Neural crest cell (in vitro differentiated cells): Measurements from ENCODE around the gene SPAAR. TPM values are rescaled to one million over a fixed set of nuclear protein-coding genes. Genes with fewer than 3 reads are reported as not detected.

Source experiments
- DNase-seq: peaks from one replicate; pipeline ENCODE4 v3.0.0; 2021; ENCODE audit warnings: low read depth, mixed read lengths, low spot score
- H3K27ac Mint-ChIP-seq: one replicate; pipeline ENCODE4 v1.8.0; 2021; ENCODE audit warnings: mild to moderate bottlenecking, mixed read lengths; ENCODE audit not compliant: unreplicated experiment
- H3K27me3 Mint-ChIP-seq: 2 replicates; pipeline ENCODE4 v1.8.0; 2021; ENCODE audit warnings: low read depth, mild to moderate bottlenecking, mixed read lengths
- H3K36me3 Mint-ChIP-seq: 2 replicates; pipeline ENCODE4 v1.8.0; 2021; ENCODE audit warnings: low read depth, mild to moderate bottlenecking, mixed read lengths
- H3K4me1 Mint-ChIP-seq: 2 replicates; pipeline ENCODE4 v1.8.0; 2021; ENCODE audit warnings: mixed read lengths
- H3K4me3 Mint-ChIP-seq: one replicate; pipeline ENCODE4 v1.8.0; 2021; ENCODE audit warnings: mild to moderate bottlenecking, mixed read lengths
- H3K9me3 Mint-ChIP-seq: 2 replicates; pipeline ENCODE4 v1.8.0; 2021; ENCODE audit warnings: mixed read lengths
- total RNA-seq: library from RNA; stranded (reverse); gene quantifications from 2 replicates; pipeline ENCODE4 v1.2.1, GENCODE V29; 2021
- TF ChIP-seq, protein P1 (sequence below): fragments of 200-600 bp; sonication (generic); conservative IDR thresholded peaks from 2 replicates; pipeline ENCODE4 v1.5.0; 2021; ENCODE audit warnings: antibody characterized with exemption, mild to moderate bottlenecking

Gene SPAAR
- total RNA-seq, 1 donor from 2014 or later, result not detected

GRCh38 chr9:35954942-35955546, 45.8 kb downstream of the SPAAR start:
- H3K4me3 Mint-ChIP-seq, result no peak overlapping the region
- peak; percentile 33 for DNase-seq
- TF ChIP-seq, protein P1, sequence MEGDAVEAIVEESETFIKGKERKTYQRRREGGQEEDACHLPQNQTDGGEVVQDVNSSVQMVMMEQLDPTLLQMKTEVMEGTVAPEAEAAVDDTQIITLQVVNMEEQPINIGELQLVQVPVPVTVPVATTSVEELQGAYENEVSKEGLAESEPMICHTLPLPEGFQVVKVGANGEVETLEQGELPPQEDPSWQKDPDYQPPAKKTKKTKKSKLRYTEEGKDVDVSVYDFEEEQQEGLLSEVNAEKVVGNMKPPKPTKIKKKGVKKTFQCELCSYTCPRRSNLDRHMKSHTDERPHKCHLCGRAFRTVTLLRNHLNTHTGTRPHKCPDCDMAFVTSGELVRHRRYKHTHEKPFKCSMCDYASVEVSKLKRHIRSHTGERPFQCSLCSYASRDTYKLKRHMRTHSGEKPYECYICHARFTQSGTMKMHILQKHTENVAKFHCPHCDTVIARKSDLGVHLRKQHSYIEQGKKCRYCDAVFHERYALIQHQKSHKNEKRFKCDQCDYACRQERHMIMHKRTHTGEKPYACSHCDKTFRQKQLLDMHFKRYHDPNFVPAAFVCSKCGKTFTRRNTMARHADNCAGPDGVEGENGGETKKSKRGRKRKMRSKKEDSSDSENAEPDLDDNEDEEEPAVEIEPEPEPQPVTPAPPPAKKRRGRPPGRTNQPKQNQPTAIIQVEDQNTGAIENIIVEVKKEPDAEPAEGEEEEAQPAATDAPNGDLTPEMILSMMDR, result peak; percentile 88
- no peaks in the 10 kb centered on the region for H3K36me3 Mint-ChIP-seq
- no peaks in the 10 kb centered on the region for H3K4me1 Mint-ChIP-seq
- peaks cover 64% of the 10 kb centered on the region for H3K27me3 Mint-ChIP-seq
- no peaks in the 10 kb centered on the region for H3K9me3 Mint-ChIP-seq
- H3K27ac Mint-ChIP-seq, result no peak overlapping the region

- no peak for DNase-seq
- Mint-ChIP-seq H3K4me1 (no peaks in the 10 kb centered on the region), H3K27me3 (peaks cover 70% of the 10 kb centered on the region), H3K27ac (no peak overlapping the region), H3K9me3 (no peaks in the 10 kb centered on the region), H3K4me3 (no peak overlapping the region), H3K36me3 (no peaks in the 10 kb centered on the region)
- TF ChIP-seq, protein P1, result no peak
Observed at GRCh38 chr9:35956651-35957050, 47.4 kb downstream of the SPAAR start.

DNA sequence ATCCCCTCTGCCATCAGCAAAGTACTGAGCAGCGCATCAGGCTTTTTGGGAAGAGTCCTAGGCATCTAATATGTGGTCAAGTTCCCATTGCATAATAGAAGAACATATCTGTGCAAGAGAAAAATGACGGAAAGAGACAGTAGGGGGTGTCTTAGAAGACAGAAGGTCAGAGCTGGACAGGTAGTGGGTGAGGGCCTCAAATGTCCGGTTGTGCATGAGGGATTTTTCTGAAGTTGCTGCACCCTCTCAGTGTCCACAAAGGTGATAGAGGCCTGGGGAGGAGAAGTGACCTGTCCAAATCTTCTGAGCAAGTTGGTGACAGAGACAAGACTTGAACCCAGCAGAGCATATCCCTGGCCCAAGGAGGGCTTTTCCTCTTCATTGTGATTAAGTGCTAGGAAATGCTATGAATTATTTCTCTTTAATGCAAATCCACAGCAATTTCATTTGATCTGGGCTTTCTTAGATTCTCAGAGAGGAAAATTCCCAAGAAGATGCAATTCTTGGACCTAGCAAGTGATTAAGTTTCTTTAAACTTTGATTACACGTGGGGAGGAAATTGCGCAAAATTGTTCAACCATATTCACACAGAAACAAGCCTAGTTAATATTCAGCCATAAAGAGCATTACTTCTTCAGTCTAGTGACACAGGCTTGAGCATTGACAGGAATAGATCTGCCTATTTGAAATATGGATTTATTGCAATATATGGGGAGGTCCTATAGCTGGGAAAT, 49.0 kb downstream of the SPAAR start, which contains the start of gene OR2S2:
Gene OR2S2 (minus strand): TSS at position 51 of the 734 bp plus-strand sequence. CDS start 56 bp downstream, outside the sequence.
- H3K27ac Mint-ChIP-seq, result no peak within 1 kb of the TSS
- no peaks in the 10 kb centered on the region for H3K36me3 Mint-ChIP-seq
- H3K4me3 Mint-ChIP-seq, result no peak within 1 kb of the TSS
- TF ChIP-seq, protein P1, result no peak
- no peaks in the 10 kb centered on the region for H3K9me3 Mint-ChIP-seq
- DNase-seq, result no peak
- no peaks in the 10 kb centered on the region for H3K4me1 Mint-ChIP-seq
- peaks cover 64% of the 10 kb centered on the region for H3K27me3 Mint-ChIP-seq

GRCh38 chr9:35960039-35960655, 50.9 kb downstream of the SPAAR start:
- TF ChIP-seq, protein P1, result no peak
- Mint-ChIP-seq H3K9me3 (no peaks in the 10 kb centered on the region), H3K4me1 (no peaks in the 10 kb centered on the region), H3K36me3 (no peaks in the 10 kb centered on the region), H3K27ac (peak overlapping the region; percentile 75), H3K27me3 (peaks cover 59% of the 10 kb centered on the region), H3K4me3 (no peak overlapping the region)
- no peak for DNase-seq

Other genes starting within 250 kb of the SPAAR start
- gene ARHGEF39, start 244.3 kb upstream of the SPAAR start, total RNA-seq, result 27.2 and 28.0 TPM in 2 replicates
- 0.45 and 0.63 TPM in 2 replicates for gene CA9, start 235.6 kb upstream of the SPAAR start, total RNA-seq
- gene TPM2, start 219.6 kb upstream of the SPAAR start, total RNA-seq, result 159 and 168 TPM in 2 replicates
- gene TLN1, start 177.3 kb upstream of the SPAAR start, total RNA-seq, result 123 and 141 TPM in 2 replicates
- gene CREB3, start 176.8 kb upstream of the SPAAR start, total RNA-seq, result 35.3 and 35.9 TPM in 2 replicates
- 84.9 and 95.9 TPM in 2 replicates for gene GBA2, start 160.3 kb upstream of the SPAAR start, total RNA-seq
- gene RGP1, start 160.2 kb upstream of the SPAAR start, total RNA-seq, result 34.7 and 34.9 TPM in 2 replicates
- not detected in 2 replicates for gene MSMP, start 155.2 kb upstream of the SPAAR start, total RNA-seq
- gene NPR2, start 117.9 kb upstream of the SPAAR start, total RNA-seq, result 26.9 and 27.6 TPM in 2 replicates
- 1.4 TPM in 2 replicates for gene SPAG8, start 97.2 kb upstream of the SPAAR start, total RNA-seq
- gene HINT2, start 94.4 kb upstream of the SPAAR start, total RNA-seq, result 54.1 and 60.1 TPM in 2 replicates
- gene FAM221B, start 80.8 kb upstream of the SPAAR start, total RNA-seq, result 0.19 and 0.43 TPM in 2 replicates
- gene TMEM8B, start 80.3 kb upstream of the SPAAR start, total RNA-seq, result 23.9 and 26.5 TPM in 2 replicates
- not detected in 2 replicates for gene OR13J1, start 39.1 kb upstream of the SPAAR start, total RNA-seq
- gene HRCT1, start 3.3 kb upstream of the SPAAR start, total RNA-seq, result not detected in 2 replicates
- not detected in 2 replicates for gene OR2S2, start 48.7 kb downstream of the SPAAR start, total RNA-seq
- gene RECK, start 127.4 kb downstream of the SPAAR start, total RNA-seq, result 9.4 and 9.5 TPM in 2 replicates
- 21.5 and 24.2 TPM in 2 replicates for gene GLIPR2, start 227.2 kb downstream of the SPAAR start, total RNA-seq